HL-60 (cell line): ENCODE measurements around the gene TRIM9.

ENCODE experiments used
- CTCF ChIP-seq: IDR thresholded peaks from one replicate; pipeline ENCODE4 v1.5.1; 2011; ENCODE audit warnings: low read length, control low read depth, inconsistent platforms; ENCODE audit not compliant: insufficient read depth
- GABPA ChIP-seq: IDR thresholded peaks from 2 replicates; pipeline ENCODE4 v1.6.1; 2012; ENCODE audit warnings: low read depth
- POLR2AphosphoS5 ChIP-seq: IDR thresholded peaks from 2 replicates; pipeline ENCODE4 v1.6.1; 2012; ENCODE audit warnings: low read depth
- REST ChIP-seq: IDR thresholded peaks from 2 replicates; pipeline ENCODE4 v1.6.1; 2012; ENCODE audit warnings: low read depth; ENCODE audit not compliant: insufficient replicate concordance
- SPI1 ChIP-seq: IDR thresholded peaks from 2 replicates; pipeline ENCODE4 v1.6.1; 2012; ENCODE audit warnings: low read depth, mild to moderate bottlenecking, borderline replicate concordance

GRCh38 chr14:50977863-50978528 lies 116.9 kb downstream of the TRIM9 start:
- TF ChIP-seq CTCF (no peak), SPI1 (peak; percentile 38; the same call in 1 of the 2 replicates), REST (no peak), POLR2AphosphoS5 (no peak), GABPA (no peak)
